Glutamatergic neuron (in vitro differentiated cells): ENCODE results near the gene MYBPHL. TPM values are rescaled to one million over a fixed set of nuclear protein-coding genes. Genes with fewer than 3 reads are reported as not detected.
A peak's percentile ranks its signal among the peaks of the same experiment; 100 is the strongest.

Experiments
- DNase-seq: peaks from one replicate; pipeline ENCODE4 v3.0.0; 2022
- H3K27ac Mint-ChIP-seq: one replicate; pipeline ENCODE4 v1.8.0; 2020; ENCODE audit warnings: mild to moderate bottlenecking, mixed read lengths, inconsistent platforms; ENCODE audit not compliant: unreplicated experiment
- H3K27me3 Mint-ChIP-seq: one replicate; pipeline ENCODE4 v1.8.0; 2020; ENCODE audit warnings: mild to moderate bottlenecking, moderate library complexity, mixed read lengths, inconsistent platforms; ENCODE audit not compliant: unreplicated experiment
- H3K36me3 Mint-ChIP-seq: one replicate; pipeline ENCODE4 v1.8.0; 2020; ENCODE audit warnings: mild to moderate bottlenecking, mixed read lengths, inconsistent platforms; ENCODE audit not compliant: unreplicated experiment
- H3K4me1 Mint-ChIP-seq: one replicate; pipeline ENCODE4 v1.8.0; 2020; ENCODE audit warnings: mild to moderate bottlenecking, low read depth, mixed read lengths, inconsistent platforms; ENCODE audit not compliant: unreplicated experiment
- H3K4me3 Mint-ChIP-seq: one replicate; pipeline ENCODE4 v1.8.0; 2020; ENCODE audit warnings: mild to moderate bottlenecking, mixed read lengths, inconsistent platforms; ENCODE audit not compliant: unreplicated experiment
- H3K9me3 Mint-ChIP-seq: one replicate; pipeline ENCODE4 v1.8.0; 2020; ENCODE audit warnings: mild to moderate bottlenecking, moderate library complexity, mixed read lengths, inconsistent platforms; ENCODE audit not compliant: unreplicated experiment
- CTCF ChIP-seq: fragments of 200-600 bp; sonication (generic); IDR thresholded peaks from one replicate; pipeline ENCODE4 v1.5.0; 2021; ENCODE audit not compliant: partially characterized antibody, unreplicated experiment
- total RNA-seq: library from RNA; stranded (reverse); fragmentation: NEBNext Ultra II Directional; extraction: Animal tissue kit (Norgen Biotek cat#: 25700); gene quantifications from one replicate; pipeline ENCODE4 v1.2.1, GENCODE V29; 2021; ENCODE audit not compliant: unreplicated experiment

The MYBPHL gene
- total RNA-seq, 1 donor from 2014 or later: 0.64 TPM

- Mint-ChIP-seq H3K27ac (peak overlapping the region; percentile 8), H3K36me3 (no peaks in the 10 kb centered on the region), H3K27me3 (peaks cover 8% of the 10 kb centered on the region), H3K4me1 (peaks cover 21% of the 10 kb centered on the region), H3K9me3 (peaks cover 4% of the 10 kb centered on the region), H3K4me3 (no peak overlapping the region)
- DNase-seq: no peak
- TF ChIP-seq CTCF: no peak
Measured at GRCh38 chr1:109272021-109272799, 34.6 kb downstream of the MYBPHL start.

GRCh38 chr1:109271458-109271857 lies 35.4 kb downstream of the MYBPHL start:
- H3K27me3 Mint-ChIP-seq: peaks cover 8% of the 10 kb centered on the region
- no peak overlapping the region for H3K4me3 Mint-ChIP-seq
- peaks cover 21% of the 10 kb centered on the region for H3K4me1 Mint-ChIP-seq
- TF ChIP-seq CTCF: no peak
- no peak overlapping the region for H3K27ac Mint-ChIP-seq
- peaks cover 4% of the 10 kb centered on the region for H3K9me3 Mint-ChIP-seq
- no peaks in the 10 kb centered on the region for H3K36me3 Mint-ChIP-seq
- no peak for DNase-seq

- Mint-ChIP-seq H3K36me3 (no peaks in the 10 kb centered on the region), H3K27me3 (peaks cover 8% of the 10 kb centered on the region), H3K4me3 (no peak overlapping the region), H3K4me1 (peaks cover 21% of the 10 kb centered on the region), H3K27ac (no peak overlapping the region), H3K9me3 (peaks cover 4% of the 10 kb centered on the region)
- no peak for DNase-seq
- TF ChIP-seq CTCF: no peak
Measured at GRCh38 chr1:109270623-109271317, 36.0 kb downstream of the MYBPHL start.

GRCh38 chr1:109269981-109270622 lies 36.7 kb downstream of the MYBPHL start:
- H3K27ac Mint-ChIP-seq: no peak overlapping the region
- peaks cover 8% of the 10 kb centered on the region for H3K27me3 Mint-ChIP-seq
- no peak overlapping the region for H3K4me3 Mint-ChIP-seq
- TF ChIP-seq CTCF: no peak
- H3K9me3 Mint-ChIP-seq: peaks cover 4% of the 10 kb centered on the region
- no peaks in the 10 kb centered on the region for H3K36me3 Mint-ChIP-seq
- peaks cover 15% of the 10 kb centered on the region for H3K4me1 Mint-ChIP-seq
- DNase-seq: no peak
